GM12878 (cell line): ENCODE results near the gene ZBTB32. TPM values are rescaled to one million over a fixed set of nuclear protein-coding genes. Genes with fewer than 3 reads are reported as not detected.

ENCODE experiments used
- ATAC-seq: fragments of 200-7000 bp; cut with Tn5 transposase; 3 replicates; pipeline ENCODE4 v1.9.1; 2020; ENCODE audit warnings: mild to moderate bottlenecking, moderate library complexity
- BruUV-seq: library from RNA; stranded (reverse); fragments of 400-500 nt; replicated peaks from 2 replicates; lab custom pipeline; 2021; lab: Mats Ljungman, UMichigan
- CTCF ChIA-PET: fragments of 300-600 bp; sonication (Branson Sonifier 250); formaldehyde crosslinking; extraction: SDS; loops from one replicate; lab custom pipeline; 2021; ENCODE audit warnings: inconsistent platforms; lab: Yijun Ruan, JAX
- POLR2A ChIA-PET: fragments of 350-600 bp; formaldehyde crosslinking; extraction: SDS; loops from one replicate; lab custom pipeline; 2021; ENCODE audit warnings: inconsistent platforms; lab: Charles Lee
- RAD21 ChIA-PET: fragments of 300-600 bp; sonication (Branson Sonifier 250); formaldehyde crosslinking; loops from one replicate; lab custom pipeline; 2023; ENCODE audit warnings: antibody characterized with exemption; ENCODE audit not compliant: unreplicated experiment; lab: Charles Lee
- SMC1A ChIA-PET: fragments of 300-600 bp; sonication (Branson Sonifier 250); formaldehyde crosslinking; loops from one replicate; lab custom pipeline; 2023; ENCODE audit not compliant: unreplicated experiment, uncharacterized antibody; lab: Charles Lee
- DNase-seq: peaks from one replicate; pipeline ENCODE4 v3.0.0-alpha.2; 2011; ENCODE audit warnings: low read depth, low spot score
- FAIRE-seq: peaks from 3 replicates; lab custom pipeline; 2011; peaks lifted over from hg19 to GRCh38; lab: Jason Lieb, UNC
- H2AFZ ChIP-seq: 2 replicates; pipeline ENCODE4 v1.6.0; 2011; ENCODE audit warnings: low read depth, low read length, control low read depth; ENCODE audit not compliant: control insufficient read depth
- H3K27ac ChIP-seq: 2 replicates; pipeline ENCODE4 v1.5.1; 2011; ENCODE audit warnings: control low read depth; ENCODE audit not compliant: control insufficient read depth, insufficient read depth
- H3K27me3 ChIP-seq, 2 experiments: replicated peaks in 1 of 2; 2 replicates each; pipeline versions ENCODE4 v1.6.0 to v1.6.1; 2011; ENCODE audit warnings: low read length in 1 of 2; ENCODE audit not compliant: control insufficient read depth in 2 of 2, insufficient read depth in 2 of 2
- H3K36me3 ChIP-seq, 2 experiments: 2 replicates each; pipeline ENCODE4 v1.5.1; 2011; ENCODE audit warnings: low read length in 1 of 2; ENCODE audit not compliant: control insufficient read depth in 2 of 2, insufficient read depth in 2 of 2
- H3K4me1 ChIP-seq: 2 replicates; pipeline ENCODE4 v1.6.1; 2011; ENCODE audit warnings: mild to moderate bottlenecking, low read length, moderate library complexity, mixed read lengths; ENCODE audit not compliant: control insufficient read depth, insufficient read depth
- H3K4me2 ChIP-seq: 2 replicates; pipeline ENCODE4 v1.6.0; 2011; ENCODE audit warnings: control low read depth; ENCODE audit not compliant: control insufficient read depth, insufficient read depth
- H3K4me3 ChIP-seq: fragments of 200-600 bp; sonication (generic); 2 replicates; pipeline ENCODE4 v1.5.1; 2016
- H3K79me2 ChIP-seq: 2 replicates; pipeline ENCODE4 v1.6.0; 2011; ENCODE audit warnings: low read length; ENCODE audit not compliant: control insufficient read depth, insufficient read depth
- H3K9ac ChIP-seq: 2 replicates; pipeline ENCODE4 v1.8.0; 2011; ENCODE audit warnings: low read length, control low read depth, mixed read lengths; ENCODE audit not compliant: control insufficient read depth, insufficient read depth
- H3K9me3 ChIP-seq: replicated peaks from 3 replicates; pipeline ENCODE4 v1.5.1; 2011; ENCODE audit warnings: mild to moderate bottlenecking, low read length; ENCODE audit not compliant: control insufficient read depth, insufficient read depth
- H4K20me1 ChIP-seq: 2 replicates; pipeline ENCODE4 v1.6.0; 2011; ENCODE audit not compliant: control insufficient read depth, insufficient read depth
- CREM ChIP-seq: IDR thresholded peaks from 2 replicates; pipeline ENCODE4 v1.6.1; 2014; ENCODE audit warnings: antibody characterized with exemption, low read depth
- EED ChIP-seq: sonication (generic); IDR thresholded peaks from 2 replicates; pipeline ENCODE4 v1.6.1; 2016; ENCODE audit warnings: antibody characterized with exemption, low read depth
- GABPA ChIP-seq: IDR thresholded peaks from 2 replicates; pipeline ENCODE4 v1.6.1; 2014; ENCODE audit warnings: antibody characterized with exemption, low read depth, mild to moderate bottlenecking, inconsistent platforms
- HCFC1 ChIP-seq: fragments of 150-350 bp; IDR thresholded peaks from 2 replicates; pipeline ENCODE4 v1.6.1; 2014; ENCODE audit warnings: low read length
- MXI1 ChIP-seq: fragments of 150-350 bp; IDR thresholded peaks from 2 replicates; pipeline ENCODE4 v1.6.1; 2011; ENCODE audit warnings: low read depth, mild to moderate bottlenecking, inconsistent platforms, low read length, improper control_type of control experiment
- NRF1 ChIP-seq: conservative IDR thresholded peaks from 2 replicates; pipeline ENCODE4 v1.6.1; 2011; ENCODE audit warnings: mild to moderate bottlenecking, low read depth, low read length, improper control_type of control experiment
- SUZ12 ChIP-seq: fragments of 200-600 bp; sonication (generic); IDR thresholded peaks from one replicate; pipeline ENCODE4 v1.6.1; 2018; ENCODE audit warnings: antibody characterized with exemption, mild to moderate bottlenecking; ENCODE audit not compliant: unreplicated experiment
- YY1 ChIP-seq: IDR thresholded peaks from 2 replicates; pipeline ENCODE4 v1.6.1; 2011; ENCODE audit warnings: low read depth, mild to moderate bottlenecking, low read length
- ZBTB40 ChIP-seq: fragments of 450-650 bp; IDR thresholded peaks from 2 replicates; pipeline ENCODE4 v1.6.1; 2016; ENCODE audit warnings: mild to moderate bottlenecking, moderate library complexity, borderline replicate concordance
- WGBS: methylation state at CpG from one replicate; pipeline ENCODE4 v1.1.6; 2016; ENCODE audit warnings: low lambda C conversion rate; ENCODE audit not compliant: insufficient replicate concordance, insufficient coverage; ENCODE audit errors: missing lambda C conversion rate; 5-methylcytosine and 5-hydroxymethylcytosine counted together
- in situ Hi-C: fragments of 300-500 bp; cut with MboI; formaldehyde crosslinking; loops from 9 replicates; pipeline ENCODE4 v1.14.3; 2018; ENCODE audit warnings: mixed read lengths
- intact Hi-C: fragments of 100-400 bp; cut with micrococcal nuclease; formaldehyde crosslinking; loops from one replicate; pipeline ENCODE4 v1.14.2; 2022; ENCODE audit not compliant: unreplicated experiment
- polyA plus RNA-seq, 11 experiments: library from polyadenylated mRNA; depleted of rRNA in 4 of 11; unstranded in 6 of 11; stranded (reverse) in 5 of 11; fragments of >200 nt; fragmentation: Nextera tagmentation in 4 of 11; fragmentation: Illumina TruSeq in 1 of 11; extraction: Ambion mirVana in 4 of 11; extraction: Trizol in 1 of 11; gene quantifications; 1 replicate in 1 of 11; 2 replicates in 10 of 11; pipeline versions ENCODE4 v1.2.1 to v1.2.3, GENCODE V29; 2011 to 2016; ENCODE audit warnings: inconsistent platforms in 2 of 11, missing spikeins in 2 of 11, low read depth in 1 of 11
- total RNA-seq, 4 experiments: library from RNA; depleted of rRNA in 3 of 4; stranded (reverse); fragments of >200 nt in 3 of 4; fragmentation: Illumina TruSeq in 1 of 4; extraction: Trizol in 1 of 4; gene quantifications; 2 replicates each; pipeline versions ENCODE4 v1.2.1 to v1.2.3, GENCODE V29; 2013 to 2021
- TF ChIP-seq, protein P1 (sequence below): IDR thresholded peaks from 2 replicates; pipeline ENCODE4 v1.6.1; 2012; ENCODE audit warnings: low read depth, low read length, improper control_type of control experiment
- TF ChIP-seq, protein P2 (sequence below): fragments of 450-650 bp; IDR thresholded peaks from 2 replicates; pipeline ENCODE4 v1.6.1; 2016; ENCODE audit warnings: mild to moderate bottlenecking

ZBTB32 gene
- total and polyA plus RNA-seq, 10 of the 15 experiments (the other 5 are each of a cell fraction or from before 2014, with no cell fraction given): 1.0 to 46.7 (median 16.0) TPM

- peaks cover 35% of the 10 kb centered on the region for H3K4me1 ChIP-seq
- TF ChIP-seq CREM: peak; percentile 97
- TF ChIP-seq, protein P1, sequence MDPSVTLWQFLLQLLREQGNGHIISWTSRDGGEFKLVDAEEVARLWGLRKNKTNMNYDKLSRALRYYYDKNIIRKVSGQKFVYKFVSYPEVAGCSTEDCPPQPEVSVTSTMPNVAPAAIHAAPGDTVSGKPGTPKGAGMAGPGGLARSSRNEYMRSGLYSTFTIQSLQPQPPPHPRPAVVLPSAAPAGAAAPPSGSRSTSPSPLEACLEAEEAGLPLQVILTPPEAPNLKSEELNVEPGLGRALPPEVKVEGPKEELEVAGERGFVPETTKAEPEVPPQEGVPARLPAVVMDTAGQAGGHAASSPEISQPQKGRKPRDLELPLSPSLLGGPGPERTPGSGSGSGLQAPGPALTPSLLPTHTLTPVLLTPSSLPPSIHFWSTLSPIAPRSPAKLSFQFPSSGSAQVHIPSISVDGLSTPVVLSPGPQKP: peak; percentile 78
- peak; percentile 94 for TF ChIP-seq YY1
- no peak for TF ChIP-seq EED
- peak; percentile 93 for TF ChIP-seq GABPA
- peak; percentile 93 for TF ChIP-seq HCFC1
- no peak for TF ChIP-seq SUZ12
- peak; percentile 96 for TF ChIP-seq NRF1
- TF ChIP-seq, protein P2, sequence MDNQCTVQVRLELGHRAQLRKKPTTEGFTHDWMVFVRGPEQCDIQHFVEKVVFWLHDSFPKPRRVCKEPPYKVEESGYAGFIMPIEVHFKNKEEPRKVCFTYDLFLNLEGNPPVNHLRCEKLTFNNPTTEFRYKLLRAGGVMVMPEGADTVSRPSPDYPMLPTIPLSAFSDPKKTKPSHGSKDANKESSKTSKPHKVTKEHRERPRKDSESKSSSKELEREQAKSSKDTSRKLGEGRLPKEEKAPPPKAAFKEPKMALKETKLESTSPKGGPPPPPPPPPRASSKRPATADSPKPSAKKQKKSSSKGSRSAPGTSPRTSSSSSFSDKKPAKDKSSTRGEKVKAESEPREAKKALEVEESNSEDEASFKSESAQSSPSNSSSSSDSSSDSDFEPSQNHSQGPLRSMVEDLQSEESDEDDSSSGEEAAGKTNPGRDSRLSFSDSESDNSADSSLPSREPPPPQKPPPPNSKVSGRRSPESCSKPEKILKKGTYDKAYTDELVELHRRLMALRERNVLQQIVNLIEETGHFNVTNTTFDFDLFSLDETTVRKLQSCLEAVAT: 0 out of 2 replicates have a peak, but pooled peaks have one; percentile 1
- peak; percentile 91 for TF ChIP-seq ZBTB40
- TF ChIP-seq MXI1: peak; percentile 57
Observed at GRCh38 chr19:35745328-35746086, 41.1 kb downstream of the ZBTB32 start, which contains the start of the genes PSENEN and U2AF1L4. PSENEN (plus strand) TSS chr19:35745651; CDS start chr19:35745931, 280 bp downstream. U2AF1L4 (minus strand) TSS chr19:35745418; CDS start chr19:35745391, 27 bp downstream.

More at GRCh38 chr19:35745328-35746086, 41.1 kb downstream of the ZBTB32 start, which contains the start of the genes PSENEN and U2AF1L4:
- in situ Hi-C loops: no loop called here
- Histone ChIP-seq H4K20me1 (no peaks in the 10 kb centered on the region), H3K79me2 (peaks cover 29% of the 10 kb centered on the region), H3K27me3 (no peaks in the 10 kb centered on the region), H3K9ac (peak within 1 kb of the TSS; percentile 84), H3K27ac (peak within 1 kb of the TSS; percentile 80), H3K36me3 (0 out of 4 replicates have a peak, but pooled peaks cover 0 to 4% of the 10 kb centered on the region in 2 experiments), H3K4me2 (peak within 1 kb of the TSS; percentile 94), H3K4me3 (peak within 1 kb of the TSS; percentile 92), H3K9me3 (no peaks in the 10 kb centered on the region), H2AFZ (peak within 1 kb of the TSS; percentile 61)
- TSS peak; percentile 49 for BruUV-seq
- ChIA-PET POLR2A (interaction anchor here (0.6 to 7.1 kb wide), 11 partner anchors 8 to 311 kb away, joined by 3 to 91 read pairs (median 6); partner anchors contain the start of genes HSPB6 and PROSER3), RAD21 (interaction anchor here (0.9 to 2.3 kb wide), 6 partner anchors 12 to 186 kb away, joined by 3 to 9 read pairs (median 6); partner anchors contain the start of genes COX6B1 and HSPB6), SMC1A (interaction anchor here (0.6 to 2.0 kb wide), 6 partner anchors 27 to 361 kb away, joined by 3 to 14 read pairs (median 3); no protein-coding TSS in a partner anchor), CTCF (interaction anchor here (0.6 to 4.3 kb wide), 8 partner anchors 31 to 316 kb away, joined by 3 to 18 read pairs (median 6); no protein-coding TSS in a partner anchor)
- intact Hi-C loops: loop anchor here (1.0 to 2.0 kb wide), 2 partner anchors 13 to 28 kb away; partner anchors contain the start of gene PROSER3
- DNase-seq (peak; percentile 97), FAIRE-seq (peak; percentile 92), ATAC-seq (peak; percentile 54)
- WGBS: under 1% methylated on average over 40 of the region's 40 CpGs
